KMS-11 (cell line): ENCODE results near the gene OR4N2.
"Not testable (repeated sequence)": the region's sequence is repeated elsewhere in the genome, so short reads cannot be mapped to it uniquely, and the experiment has no call there.

Experiments
- H2AFZ ChIP-seq: fragments of 200-600 bp; sonication (generic); 2 replicates; pipeline ENCODE4 v1.6.1; 2016; ENCODE audit warnings: antibody characterized with exemption, mixed run types, low read depth
- H3K27ac ChIP-seq: fragments of 200-600 bp; sonication (generic); 2 replicates; pipeline ENCODE4 v1.6.1; 2016; ENCODE audit warnings: mild to moderate bottlenecking, mixed run types
- H3K27me3 ChIP-seq: fragments of 200-600 bp; sonication (generic); 2 replicates; pipeline ENCODE4 v1.6.1; 2017; ENCODE audit warnings: mild to moderate bottlenecking, low read depth, mixed run types, moderate library complexity; ENCODE audit not compliant: insufficient read depth
- H3K36me3 ChIP-seq: fragments of 200-600 bp; sonication (generic); 2 replicates; pipeline ENCODE4 v1.6.1; 2017; ENCODE audit warnings: mild to moderate bottlenecking, mixed run types; ENCODE audit not compliant: insufficient read depth
- H3K4me1 ChIP-seq: fragments of 200-600 bp; sonication (generic); 2 replicates; pipeline ENCODE4 v1.6.1; 2016; ENCODE audit warnings: mild to moderate bottlenecking, low read depth, mixed run types; ENCODE audit not compliant: poor library complexity, severe bottlenecking
- H3K4me2 ChIP-seq: fragments of 200-600 bp; sonication (generic); 2 replicates; pipeline ENCODE4 v1.7.0; 2016; ENCODE audit warnings: mild to moderate bottlenecking, mixed run types
- H3K4me3 ChIP-seq: fragments of 200-600 bp; sonication (generic); IDR thresholded peaks from 2 replicates; pipeline ENCODE4 v1.6.1; 2017; ENCODE audit warnings: low read depth, low read length, mixed read lengths; ENCODE audit not compliant: insufficient read depth
- H3K79me2 ChIP-seq: fragments of 200-600 bp; sonication (generic); 2 replicates; pipeline ENCODE4 v1.6.1; 2016; ENCODE audit warnings: low read depth, mixed run types; ENCODE audit not compliant: insufficient read depth
- H3K9ac ChIP-seq: fragments of 200-600 bp; sonication (generic); 2 replicates; pipeline ENCODE4 v1.6.1; 2016; ENCODE audit warnings: mild to moderate bottlenecking, mixed run types
- H4K20me1 ChIP-seq: fragments of 200-600 bp; sonication (generic); 2 replicates; pipeline ENCODE4 v1.6.1; 2016; ENCODE audit warnings: mild to moderate bottlenecking, mixed run types; ENCODE audit not compliant: insufficient read depth
- CTCF ChIP-seq: fragments of 200-600 bp; sonication (generic); conservative IDR thresholded peaks from 2 replicates; pipeline ENCODE4 v1.6.1; 2017; ENCODE audit warnings: low read depth, mild to moderate bottlenecking, antibody characterized with exemption, low read length, moderate library complexity, mixed read lengths

Gene OR4N2

GRCh38 chr14:19851365-19851764 lies 47.8 kb downstream of the OR4N2 start:
- no peaks in the 10 kb centered on the region for H3K27me3 ChIP-seq
- H3K4me2 ChIP-seq: no peak overlapping the region
- no peaks in the 10 kb centered on the region for H3K4me1 ChIP-seq
- no peaks in the 10 kb centered on the region for H4K20me1 ChIP-seq
- no peaks in the 10 kb centered on the region for H3K36me3 ChIP-seq
- no peak overlapping the region for H3K27ac ChIP-seq
- H2AFZ ChIP-seq: no peak overlapping the region
- no peak overlapping the region for H3K4me3 ChIP-seq
- H3K9ac ChIP-seq: no peak overlapping the region
- no peak for TF ChIP-seq CTCF
- no peaks in the 10 kb centered on the region for H3K79me2 ChIP-seq

GRCh38 chr14:19866061-19866669 lies 62.6 kb downstream of the OR4N2 start:
- not testable (repeated sequence) for H3K4me1 ChIP-seq, H3K27ac ChIP-seq, H3K4me2 ChIP-seq, H4K20me1 ChIP-seq, H3K9ac ChIP-seq, H3K27me3 ChIP-seq, H3K4me3 ChIP-seq, H3K36me3 ChIP-seq, H3K79me2 ChIP-seq, H2AFZ ChIP-seq

GRCh38 chr14:19873178-19873577 lies 69.6 kb downstream of the OR4N2 start:
- no peak overlapping the region for H3K4me2 ChIP-seq
- no peak for TF ChIP-seq CTCF
- H3K4me3 ChIP-seq: no peak overlapping the region

GRCh38 chr14:19874842-19875241 lies 71.3 kb downstream of the OR4N2 start, which contains the start of gene OR4K2:
OR4K2 (plus strand) TSS chr14:19875142; CDS start chr14:19876268, 1,126 bp downstream.
- H3K36me3 ChIP-seq: no peaks in the 10 kb centered on the region
- H3K4me3 ChIP-seq: no peak within 1 kb of the TSS
- H3K4me1 ChIP-seq: no peaks in the 10 kb centered on the region
- H3K27ac ChIP-seq: no peak within 1 kb of the TSS
- no peak within 1 kb of the TSS for H2AFZ ChIP-seq
- H3K4me2 ChIP-seq: no peak within 1 kb of the TSS
- no peaks in the 10 kb centered on the region for H4K20me1 ChIP-seq
- no peaks in the 10 kb centered on the region for H3K27me3 ChIP-seq
- no peak for TF ChIP-seq CTCF
- no peaks in the 10 kb centered on the region for H3K79me2 ChIP-seq
- H3K9ac ChIP-seq: no peak within 1 kb of the TSS

More at GRCh38 chr14:19873178-19873577, 69.6 kb downstream of the OR4N2 start:
- Histone ChIP-seq H3K4me1 (no peaks in the 10 kb centered on the region), H4K20me1 (no peaks in the 10 kb centered on the region), H3K27me3 (no peaks in the 10 kb centered on the region), H3K27ac (no peak overlapping the region), H3K79me2 (no peaks in the 10 kb centered on the region), H2AFZ (no peak overlapping the region), H3K9ac (no peak overlapping the region), H3K36me3 (no peaks in the 10 kb centered on the region)

- TF ChIP-seq CTCF: peak; percentile 75
- Histone ChIP-seq H3K4me3 (no peak overlapping the region), H3K79me2 (no peaks in the 10 kb centered on the region), H3K27me3 (no peaks in the 10 kb centered on the region), H2AFZ (no peak overlapping the region), H3K9ac (no peak overlapping the region), H3K36me3 (no peaks in the 10 kb centered on the region), H3K4me1 (no peaks in the 10 kb centered on the region), H3K4me2 (no peak overlapping the region), H4K20me1 (no peaks in the 10 kb centered on the region), H3K27ac (no peak overlapping the region)
These were observed 74.6 kb downstream of the OR4N2 start for GRCh38 chr14:19878029-19878642.
